H1 (cell line): ENCODE results near the gene CRYBB2. TPM values are rescaled to one million over a fixed set of nuclear protein-coding genes. Genes with fewer than 3 reads are reported as not detected.

ENCODE experiments used
- CTCF ChIA-PET: fragments of 300-600 bp; sonication (Branson Sonifier 250); formaldehyde crosslinking; loops from one replicate; lab custom pipeline; 2021; ENCODE audit not compliant: partially characterized antibody; lab: Charles Lee
- POLR2A ChIA-PET: fragments of 300-600 bp; sonication (Branson Sonifier 250); formaldehyde crosslinking; loops from one replicate; lab custom pipeline; 2021; ENCODE audit warnings: inconsistent platforms; ENCODE audit not compliant: partially characterized antibody; lab: Charles Lee
- DNase-seq, 2 experiments: peaks; one replicate each; pipeline versions ENCODE4 v3.0.0 to v3.0.0-alpha.2; 2010 to 2022; ENCODE audit warnings: low spot score in 2 of 2, low read depth in 1 of 2, mixed read lengths in 1 of 2
- FAIRE-seq: peaks from 2 replicates; lab custom pipeline; 2011; peaks lifted over from hg19 to GRCh38; lab: Jason Lieb, UNC
- H2AFZ ChIP-seq: 2 replicates; pipeline ENCODE4 v1.8.1; 2012; ENCODE audit warnings: low read length, inconsistent platforms
- H2AK5ac ChIP-seq: 2 replicates; pipeline ENCODE4 v1.6.1; 2013; ENCODE audit warnings: low read depth, low read length
- H2BK120ac ChIP-seq: replicated peaks from 2 replicates; pipeline ENCODE3; 2013; ENCODE audit warnings: low read depth, low read length, inconsistent platforms
- H2BK12ac ChIP-seq: 2 replicates; pipeline ENCODE4 v1.6.1; 2013; ENCODE audit warnings: low read depth, low read length
- H2BK15ac ChIP-seq: 2 replicates; pipeline ENCODE4 v1.6.1; 2013; ENCODE audit warnings: low read length
- H2BK20ac ChIP-seq: 2 replicates; pipeline ENCODE4 v1.6.1; 2013; ENCODE audit warnings: low read length
- H2BK5ac ChIP-seq: 2 replicates; pipeline ENCODE4 v1.6.1; 2013; ENCODE audit warnings: low read depth, low read length
- H3K14ac ChIP-seq: 2 replicates; pipeline ENCODE4 v1.6.1; 2013; ENCODE audit warnings: inconsistent platforms; ENCODE audit not compliant: insufficient read length
- H3K18ac ChIP-seq: 2 replicates; pipeline ENCODE4 v1.6.1; 2013; ENCODE audit warnings: low read length; ENCODE audit errors: extremely low read depth
- H3K23ac ChIP-seq: 2 replicates; pipeline ENCODE4 v1.6.1; 2013; ENCODE audit warnings: inconsistent platforms; ENCODE audit not compliant: insufficient read length
- H3K23me2 ChIP-seq: 2 replicates; pipeline ENCODE4 v1.6.1; 2013; ENCODE audit warnings: low read depth, low read length
- H3K27ac ChIP-seq: 2 replicates; pipeline ENCODE4 v1.6.1; 2011; ENCODE audit warnings: low read depth, low read length, inconsistent platforms
- H3K27me3 ChIP-seq, 4 experiments: replicated peaks in 1 of 4; 1 replicate in 1 of 4; 2 replicates in 3 of 4; pipeline versions ENCODE4 v1.6.1 to v1.8.1; 2011 to 2013; ENCODE audit warnings: low read length in 3 of 4, mild to moderate bottlenecking in 3 of 4, inconsistent platforms in 2 of 4, mixed read lengths in 2 of 4, moderate library complexity in 1 of 4; ENCODE audit not compliant: control insufficient read depth in 3 of 4, insufficient read depth in 3 of 4; ENCODE audit errors: extremely low read depth in 1 of 4
- H3K36me3 ChIP-seq, 4 experiments: 2 replicates each; pipeline versions ENCODE4 v1.6.1 to v1.8.1; 2011 to 2013; ENCODE audit warnings: mild to moderate bottlenecking in 4 of 4, low read length in 3 of 4, moderate library complexity in 2 of 4, control low read depth in 1 of 4, inconsistent platforms in 1 of 4; ENCODE audit not compliant: insufficient read depth in 4 of 4, control insufficient read depth in 2 of 4
- H3K4ac ChIP-seq: replicated peaks from 2 replicates; pipeline ENCODE3; 2013; ENCODE audit warnings: low read length, low read depth, mixed read lengths, inconsistent platforms; ENCODE audit not compliant: insufficient read length
- H3K4me1 ChIP-seq, 4 experiments: replicated peaks in 1 of 4; 1 replicate in 1 of 4; 2 replicates in 3 of 4; pipeline versions ENCODE4 v1.6.1 to v1.8.1; 2011 to 2013; ENCODE audit warnings: low read length in 3 of 4, inconsistent platforms in 2 of 4, mixed read lengths in 1 of 4; ENCODE audit not compliant: insufficient read depth in 4 of 4, control insufficient read depth in 3 of 4
- H3K4me2 ChIP-seq, 2 experiments: 2 replicates each; pipeline versions ENCODE4 v1.6.1 to v1.8.1; 2011 to 2013; ENCODE audit warnings: low read depth in 2 of 2, low read length in 2 of 2, control low read depth in 1 of 2, inconsistent platforms in 1 of 2, mild to moderate bottlenecking in 1 of 2; ENCODE audit not compliant: insufficient read depth in 1 of 2
- H3K4me3 ChIP-seq, 4 experiments: fragments of 200-600, 300-600 bp in 1 of 4; sonication (generic), shearing (Covaris generic), sonication (Bioruptor Twin) in 1 of 4; 2 replicates each; pipeline versions ENCODE4 v1.5.1 to v1.8.1; 2011 to 2016; ENCODE audit warnings: low read length in 4 of 4, low read depth in 3 of 4, control low read depth in 2 of 4, inconsistent platforms in 2 of 4, mild to moderate bottlenecking in 2 of 4, mixed read lengths in 1 of 4, moderate library complexity in 1 of 4; ENCODE audit not compliant: insufficient read depth in 2 of 4; ENCODE audit errors: extremely low read depth in 1 of 4
- H3K56ac ChIP-seq: replicated peaks from 2 replicates; pipeline ENCODE3; 2013; ENCODE audit warnings: low read depth, mild to moderate bottlenecking, mixed read lengths, low read length, inconsistent platforms; ENCODE audit not compliant: insufficient read length
- H3K79me1 ChIP-seq: 2 replicates; pipeline ENCODE4 v1.6.1; 2013; ENCODE audit warnings: low read depth, low read length, control low read depth
- H3K79me2 ChIP-seq, 2 experiments: 2 replicates each; pipeline versions ENCODE4 v1.6.1 to v1.8.1; 2012 to 2013; ENCODE audit warnings: low read length in 2 of 2, mild to moderate bottlenecking in 2 of 2, inconsistent platforms in 1 of 2; ENCODE audit not compliant: insufficient read depth in 2 of 2, control insufficient read depth in 1 of 2
- H3K9ac ChIP-seq, 4 experiments: replicated peaks in 1 of 4; 1 replicate in 1 of 4; 2 replicates in 3 of 4; pipeline versions ENCODE4 v1.6.1 to v1.8.1; 2011 to 2013; ENCODE audit warnings: low read depth in 3 of 4, low read length in 3 of 4, control low read depth in 2 of 4, mild to moderate bottlenecking in 2 of 4, moderate library complexity in 2 of 4, inconsistent platforms in 1 of 4; ENCODE audit errors: extremely low read depth in 1 of 4
- H3K9me3 ChIP-seq, 2 experiments: 2 replicates each; pipeline versions ENCODE4 v1.6.1 to v1.8.1; 2012 to 2013; ENCODE audit warnings: mild to moderate bottlenecking in 2 of 2, moderate library complexity in 2 of 2, control low read depth in 1 of 2, inconsistent platforms in 1 of 2, low read depth in 1 of 2, low read length in 1 of 2, mixed read lengths in 1 of 2; ENCODE audit not compliant: insufficient read depth in 2 of 2
- H4K20me1 ChIP-seq, 2 experiments: replicated peaks in 1 of 2; 2 replicates each; pipeline versions ENCODE3 to v1.8.1; 2011 to 2013; ENCODE audit warnings: inconsistent platforms in 2 of 2, low read length in 2 of 2, mild to moderate bottlenecking in 1 of 2; ENCODE audit not compliant: insufficient read depth in 2 of 2, control insufficient read depth in 1 of 2
- H4K5ac ChIP-seq: 2 replicates; pipeline ENCODE4 v1.6.1; 2013; ENCODE audit warnings: low read length, low read depth, mixed read lengths, inconsistent platforms; ENCODE audit not compliant: insufficient read length
- H4K8ac ChIP-seq: 2 replicates; pipeline ENCODE4 v1.8.0; 2013; ENCODE audit warnings: mild to moderate bottlenecking, moderate library complexity, low read length, inconsistent platforms; ENCODE audit not compliant: insufficient read depth; ENCODE audit errors: extremely low read depth
- H4K91ac ChIP-seq: replicated peaks from 2 replicates; pipeline ENCODE3; 2013; ENCODE audit warnings: low read length, mixed read lengths, inconsistent platforms; ENCODE audit not compliant: insufficient read length
- CBX5 ChIP-seq: fragments of 300-800, 300-1000 bp; sonication (generic); IDR thresholded peaks from 2 replicates; pipeline ENCODE4 v1.7.1; 2016; ENCODE audit warnings: antibody characterized with exemption, low read length, low read depth
- CEBPB ChIP-seq: IDR thresholded peaks from 2 replicates; pipeline ENCODE4 v1.6.1; 2012; ENCODE audit warnings: low read depth, low read length
- JUND ChIP-seq: IDR thresholded peaks from 2 replicates; pipeline ENCODE4 v1.6.1; 2011; ENCODE audit warnings: mild to moderate bottlenecking, improper control_type of control experiment, low read length
- RAD21 ChIP-seq, 2 experiments: IDR thresholded peaks in 1 of 2; conservative IDR thresholded peaks in 1 of 2; 2 replicates each; pipeline ENCODE4 v1.6.1; 2011; ENCODE audit warnings: low read depth in 2 of 2, low read length in 2 of 2, improper control_type of control experiment in 1 of 2, inconsistent platforms in 1 of 2, mild to moderate bottlenecking in 1 of 2, moderate library complexity in 1 of 2
- RBBP5 ChIP-seq: IDR thresholded peaks from 2 replicates; pipeline ENCODE4 v1.7.1; 2012; ENCODE audit warnings: low read depth, mild to moderate bottlenecking, inconsistent platforms, low read length, moderate library complexity, borderline replicate concordance
- WGBS, 2 experiments: shearing (Covaris generic) in 1 of 2; methylation state at CpG; one replicate each; pipeline versions ENCODE4 v1.1.6 to v1.1.7; 2013 to 2015; ENCODE audit warnings: low lambda C conversion rate in 2 of 2, mixed read lengths in 2 of 2, inconsistent platforms in 1 of 2, low coverage in 1 of 2, missing lambda C conversion rate in 1 of 2; ENCODE audit not compliant: insufficient replicate concordance in 2 of 2, insufficient coverage in 1 of 2, insufficient read length in 1 of 2; ENCODE audit errors: extremely low coverage in 1 of 2, missing lambda C conversion rate in 1 of 2; 5-methylcytosine and 5-hydroxymethylcytosine counted together
- polyA plus RNA-seq, 7 experiments: library from polyadenylated mRNA; depleted of rRNA in 3 of 7; stranded (reverse) in 5 of 7; unstranded in 2 of 7; fragments of >200 nt in 5 of 7; fragments of 200-250 nt in 2 of 7; gene quantifications; 1 replicate in 5 of 7; 2 replicates in 1 of 7; 4 replicates in 1 of 7; pipeline versions ENCODE4 v1.2.1 to v1.2.3, GENCODE V29; 2011 to 2013; ENCODE audit warnings: missing spikeins in 2 of 7, mixed read lengths in 2 of 7
- total RNA-seq: library from RNA; stranded (reverse); fragmentation: NEBNext Ultra II Directional; extraction: Animal tissue kit (Norgen Biotek cat#: 25700); gene quantifications from 2 replicates; pipeline ENCODE4 v1.2.1, GENCODE V29; 2021

Gene CRYBB2
- total and polyA plus RNA-seq, 2 of the 8 experiments (the other 6 are each of a cell fraction or from before 2014, with no cell fraction given): 0.12 TPM; not detected in 1

GRCh38 chr22:25193130-25193529, 26.3 kb upstream of the CRYBB2 start:
- TF ChIP-seq RBBP5 (no peak), JUND (no peak), CEBPB (no peak), RAD21 (IDR thresholded peaks at IDR 0.05 in 1 of 2, conservative IDR thresholded peaks at IDR 0.05 in 1 of 2; ENCODE audit: low read depth in 2 of 2, low read length in 2 of 2) (no peak), CBX5 (no peak)
- TF ChIP-seq, all 59 proteins: peak for 0
- Histone ChIP-seq H4K91ac (no peak overlapping the region), H3K27ac (no peak overlapping the region), H3K23me2 (no peaks in the 10 kb centered on the region), H4K5ac (no peak overlapping the region), H4K20me1 (peaks cover 0 to 2% of the 10 kb centered on the region in 2 experiments), H3K36me3 (peaks cover 0 to 6% (median 3%) of the 10 kb centered on the region in 4 experiments; a peak in 3 of 8 replicates), H3K4me2 (no peak overlapping the region), H2AFZ (no peak overlapping the region), H2AK5ac (no peak overlapping the region), H3K23ac (no peak overlapping the region), H3K4ac (no peak overlapping the region), H3K56ac (no peak overlapping the region), H2BK120ac (no peak overlapping the region), H4K8ac (no peak overlapping the region), H2BK20ac (no peak overlapping the region), H3K14ac (no peak overlapping the region), H2BK12ac (no peak overlapping the region), H3K79me1 (no peaks in the 10 kb centered on the region), H3K4me3 (no peak overlapping the region), H3K18ac (no peak overlapping the region), H3K4me1 (no peaks in the 10 kb centered on the region), H2BK15ac (no peak overlapping the region), H3K9ac (no peak overlapping the region), H3K27me3 (no peaks in the 10 kb centered on the region), H2BK5ac (no peak overlapping the region), H3K9me3 (no peaks in the 10 kb centered on the region; a peak in 1 of 4 replicates), H3K79me2 (no peaks in the 10 kb centered on the region)
- DNase-seq (no peak), FAIRE-seq (no peak)
- ChIA-PET CTCF (interaction anchor here (1.2 to 2.1 kb wide), 4 partner anchors 9 to 113 kb away, joined by 3 to 9 read pairs (median 6); no protein-coding TSS in a partner anchor), POLR2A (no interaction called here)
- 91% methylated on average over 4 of the region's 4 CpGs; no CpG with 5 or more reads in 1 of the 2 experiments for WGBS, 2 experiments
